Stimulated activated CD4-positive, alpha-beta T cell treated with anti-CD3 and anti-CD28 coated beads, Interleukin-4, amount 100 ng/mL, for 4 hours (primary cell): ENCODE results near the gene RABGAP1L.
"Not testable (repeated sequence)": the region's sequence is repeated elsewhere in the genome, so short reads cannot be mapped to it uniquely, and the experiment has no call there.

ENCODE experiments used
- DNase-seq, 2 experiments: peaks; one replicate each; pipeline ENCODE4 v3.0.0-alpha.2; 2020

The RABGAP1L gene

GRCh38 chr1:174156437-174156836 lies 2.9 kb upstream of the RABGAP1L start:
- no peak for DNase-seq

GRCh38 chr1:174157157-174157806 lies 2.0 kb upstream of the RABGAP1L start:
- no peak for DNase-seq

GRCh38 chr1:174158767-174159251 lies 511 bp upstream of the RABGAP1L start:
- DNase-seq, result peak in 1 of 2 experiments; percentile 12

GRCh38 chr1:174160109-174160473 lies 771 bp downstream of the RABGAP1L start:
- DNase-seq, result peak; percentile 10 to 12

- no peak for DNase-seq
These were observed 1.3 kb downstream of the RABGAP1L start for GRCh38 chr1:174160603-174161002.

GRCh38 chr1:174161813-174162212 lies 2.5 kb downstream of the RABGAP1L start:
- no peak for DNase-seq

GRCh38 chr1:174164826-174165225 lies 5.5 kb downstream of the RABGAP1L start:
- DNase-seq, result no peak

GRCh38 chr1:174165471-174166137 lies 6.3 kb downstream of the RABGAP1L start:
- no peak for DNase-seq

GRCh38 chr1:174166530-174167264 lies 7.4 kb downstream of the RABGAP1L start:
- no peak for DNase-seq

- DNase-seq, result no peak
These were observed 8.0 kb downstream of the RABGAP1L start for GRCh38 chr1:174167265-174167803.

- DNase-seq, result no peak
These were observed 10.0 kb downstream of the RABGAP1L start for GRCh38 chr1:174169342-174169741.

GRCh38 chr1:174171073-174171472 lies 11.8 kb downstream of the RABGAP1L start:
- no peak for DNase-seq

- no peak for DNase-seq
These were observed 15.4 kb downstream of the RABGAP1L start for GRCh38 chr1:174174461-174175329.

- DNase-seq, result not testable (repeated sequence)
These were observed 19.1 kb downstream of the RABGAP1L start for GRCh38 chr1:174178459-174178858.

- no peak for DNase-seq
These were observed 30.2 kb downstream of the RABGAP1L start for GRCh38 chr1:174189428-174190062.

GRCh38 chr1:174190691-174191199 lies 31.4 kb downstream of the RABGAP1L start:
- DNase-seq, result no peak

- DNase-seq, result no peak
These were observed 32.1 kb downstream of the RABGAP1L start for GRCh38 chr1:174191349-174191862.

GRCh38 chr1:174194461-174194860 lies 35.1 kb downstream of the RABGAP1L start:
- DNase-seq, result no peak

GRCh38 chr1:174197088-174197487 lies 37.8 kb downstream of the RABGAP1L start:
- no peak for DNase-seq

- no peak for DNase-seq
These were observed 38.2 kb downstream of the RABGAP1L start for GRCh38 chr1:174197547-174197946.

- no peak for DNase-seq
These were observed 38.9 kb downstream of the RABGAP1L start for GRCh38 chr1:174198202-174198601.

GRCh38 chr1:174200746-174201145 lies 41.4 kb downstream of the RABGAP1L start:
- no peak for DNase-seq
